Kidney epithelial cell (primary cell): ENCODE measurements around the gene CNTNAP1. TPM values are rescaled to one million over a fixed set of nuclear protein-coding genes. Genes with fewer than 3 reads are reported as not detected.
"Not testable (repeated sequence)": the region's sequence is repeated elsewhere in the genome, so short reads cannot be mapped to it uniquely, and the experiment has no call there.

Experiments
- DNase-seq: peaks from one replicate; pipeline ENCODE4 v3.0.0-alpha.2; 2010; ENCODE audit warnings: low read depth
- H3K27me3 ChIP-seq: 2 replicates; pipeline ENCODE4 v1.6.0; 2011; ENCODE audit warnings: low read length; ENCODE audit not compliant: control insufficient read depth, insufficient read depth
- H3K36me3 ChIP-seq: 2 replicates; pipeline ENCODE4 v1.5.1; 2011; ENCODE audit warnings: low read length; ENCODE audit not compliant: control insufficient read depth, insufficient read depth
- H3K4me3 ChIP-seq: 2 replicates; pipeline ENCODE4 v1.5.1; 2011; ENCODE audit warnings: low read depth, mild to moderate bottlenecking, control low read depth, low read length
- total RNA-seq: library from RNA; depleted of rRNA; stranded (reverse); fragments of >200 nt; gene quantifications from 2 replicates; pipeline ENCODE4 v1.2.3, GENCODE V29; 2015
- TF ChIP-seq, protein P1 (sequence below): IDR thresholded peaks from 2 replicates; pipeline ENCODE4 v1.5.1; 2011; ENCODE audit warnings: mild to moderate bottlenecking, moderate library complexity, low read length, control low read depth, inconsistent platforms; ENCODE audit not compliant: insufficient read depth, poor library complexity, severe bottlenecking

Gene CNTNAP1
- total RNA-seq, 1 donor from 2014 or later, result 5.8 TPM

DNA sequence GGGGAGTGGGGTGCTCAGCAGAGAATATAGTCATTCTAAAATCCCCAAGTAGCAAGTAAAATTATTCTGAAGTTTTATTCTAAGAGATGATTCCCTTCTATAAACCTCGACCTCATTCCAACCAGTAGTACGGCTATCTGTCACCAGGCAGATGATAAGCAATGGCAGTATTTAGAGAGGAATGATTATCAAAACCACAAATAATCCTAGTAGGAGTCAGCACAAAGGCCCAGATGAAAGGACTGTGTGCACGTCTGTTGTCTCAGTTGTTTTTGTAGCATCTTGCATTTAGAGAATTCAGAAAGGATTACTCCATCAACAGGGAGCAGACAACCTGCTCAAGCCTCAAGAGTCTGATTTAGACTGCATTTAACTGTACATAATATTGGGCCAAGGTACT lies 41.3 kb downstream of the CNTNAP1 start:
- TF ChIP-seq, protein P1, sequence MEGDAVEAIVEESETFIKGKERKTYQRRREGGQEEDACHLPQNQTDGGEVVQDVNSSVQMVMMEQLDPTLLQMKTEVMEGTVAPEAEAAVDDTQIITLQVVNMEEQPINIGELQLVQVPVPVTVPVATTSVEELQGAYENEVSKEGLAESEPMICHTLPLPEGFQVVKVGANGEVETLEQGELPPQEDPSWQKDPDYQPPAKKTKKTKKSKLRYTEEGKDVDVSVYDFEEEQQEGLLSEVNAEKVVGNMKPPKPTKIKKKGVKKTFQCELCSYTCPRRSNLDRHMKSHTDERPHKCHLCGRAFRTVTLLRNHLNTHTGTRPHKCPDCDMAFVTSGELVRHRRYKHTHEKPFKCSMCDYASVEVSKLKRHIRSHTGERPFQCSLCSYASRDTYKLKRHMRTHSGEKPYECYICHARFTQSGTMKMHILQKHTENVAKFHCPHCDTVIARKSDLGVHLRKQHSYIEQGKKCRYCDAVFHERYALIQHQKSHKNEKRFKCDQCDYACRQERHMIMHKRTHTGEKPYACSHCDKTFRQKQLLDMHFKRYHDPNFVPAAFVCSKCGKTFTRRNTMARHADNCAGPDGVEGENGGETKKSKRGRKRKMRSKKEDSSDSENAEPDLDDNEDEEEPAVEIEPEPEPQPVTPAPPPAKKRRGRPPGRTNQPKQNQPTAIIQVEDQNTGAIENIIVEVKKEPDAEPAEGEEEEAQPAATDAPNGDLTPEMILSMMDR, result no peak
- no peak overlapping the region for H3K4me3 ChIP-seq
- H3K36me3 ChIP-seq, result peaks cover 2% of the 10 kb centered on the region
- H3K27me3 ChIP-seq, result no peaks in the 10 kb centered on the region
- DNase-seq, result no peak

DNA sequence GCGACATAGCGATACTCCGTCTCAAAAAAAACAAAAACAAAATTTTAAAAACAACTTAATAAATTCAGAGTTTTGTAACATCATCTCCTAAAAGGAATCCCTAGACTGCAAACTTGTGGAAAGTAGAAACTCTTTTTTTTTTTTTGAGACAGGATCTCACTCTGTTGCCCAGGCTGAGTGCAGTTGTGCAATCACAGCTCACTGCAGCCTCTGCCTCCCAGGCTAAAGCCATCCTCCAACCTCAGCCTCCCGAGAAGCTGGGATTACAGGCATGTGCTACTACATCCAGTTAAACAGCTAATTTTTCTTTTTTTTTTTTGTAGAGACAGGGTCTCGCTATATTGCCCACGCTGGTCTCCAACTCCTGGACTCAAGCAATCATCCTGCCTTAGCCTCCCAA lies 42.8 kb downstream of the CNTNAP1 start:
- TF ChIP-seq, protein P1, result no peak
- no peak for DNase-seq
- Histone ChIP-seq H3K36me3 (peaks cover under 1% of the 10 kb centered on the region), H3K4me3 (no peak overlapping the region), H3K27me3 (no peaks in the 10 kb centered on the region)

DNA sequence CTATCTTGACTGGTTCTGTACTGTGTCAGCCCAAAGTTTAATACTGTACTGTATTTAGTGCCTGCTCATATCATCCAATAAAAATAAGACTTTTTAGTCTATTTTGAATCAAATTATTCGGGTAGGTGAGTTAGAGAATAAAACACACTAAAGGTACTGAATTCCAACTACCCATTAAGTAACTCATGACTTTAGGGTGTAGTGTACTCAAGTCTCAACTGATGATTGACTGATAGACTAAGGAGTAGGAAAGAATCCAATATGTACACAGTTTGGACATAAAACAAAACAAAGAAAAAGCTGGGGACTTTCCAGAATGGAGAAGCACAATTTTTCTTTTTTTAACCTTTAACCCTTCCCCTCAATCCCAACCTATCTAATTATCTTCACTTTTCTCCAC lies 58.4 kb downstream of the CNTNAP1 start:
- no peaks in the 10 kb centered on the region for H3K27me3 ChIP-seq
- TF ChIP-seq, protein P1, result no peak
- H3K36me3 ChIP-seq, result no peaks in the 10 kb centered on the region
- DNase-seq, result no peak
- H3K4me3 ChIP-seq, result no peak overlapping the region

DNA sequence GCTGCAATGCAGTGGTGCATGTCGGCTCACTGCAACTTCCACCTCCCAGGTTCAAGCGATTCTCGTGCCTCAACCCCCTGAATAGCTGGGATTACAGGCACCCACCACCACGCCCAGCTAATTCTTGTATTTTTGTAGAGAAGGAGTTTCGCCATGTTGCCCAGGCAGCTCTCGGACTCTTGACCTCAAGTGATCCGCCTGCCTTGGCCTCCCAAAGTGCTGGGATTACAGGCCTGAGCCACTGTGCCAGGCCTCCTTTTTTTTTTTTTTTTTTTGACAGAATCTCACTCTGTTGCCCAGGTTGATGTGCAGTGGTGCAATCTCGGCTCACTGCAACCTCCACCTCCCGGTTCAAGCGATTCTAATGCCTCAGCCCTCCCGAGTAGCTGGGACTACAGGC lies 60.6 kb downstream of the CNTNAP1 start:
- H3K36me3 ChIP-seq, H3K27me3 ChIP-seq: not testable (repeated sequence)

DNA sequence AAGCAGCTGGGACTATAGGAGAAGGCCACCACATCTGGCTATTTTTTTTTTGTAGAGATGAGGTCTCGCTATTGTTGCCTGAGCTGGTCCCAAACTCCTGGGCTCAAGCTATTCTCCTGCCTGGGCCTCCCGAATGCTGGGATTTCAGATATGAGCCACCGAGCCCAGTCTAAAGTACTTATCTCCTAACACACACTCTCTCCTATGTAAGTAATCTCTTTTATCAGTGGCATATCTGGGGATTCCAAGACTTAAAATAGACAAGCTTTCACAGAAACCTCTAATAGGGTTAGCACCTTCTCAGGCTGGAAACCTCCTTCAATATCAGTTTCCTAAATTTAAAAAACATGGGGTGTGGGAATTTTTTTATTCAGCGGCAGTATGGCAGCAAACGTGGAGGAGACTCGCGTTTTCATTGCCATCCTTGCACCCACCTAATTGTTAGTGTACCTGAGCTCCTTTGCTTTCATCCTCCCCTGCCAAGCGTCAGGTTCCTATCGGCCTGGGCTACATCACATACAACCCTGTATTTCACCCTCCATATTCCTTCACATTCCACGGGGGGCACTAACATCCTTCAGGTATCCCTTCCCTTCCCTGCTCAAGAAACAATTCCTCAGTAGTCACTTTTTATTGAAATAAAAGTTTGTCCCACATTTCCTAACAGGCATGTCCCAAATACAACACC lies 61.4 kb downstream of the CNTNAP1 start:
- TF ChIP-seq, protein P1, result peak; percentile 4
- peak overlapping the region; percentile 67 for H3K4me3 ChIP-seq
- H3K36me3 ChIP-seq, result no peaks in the 10 kb centered on the region
- peak; percentile 4 for DNase-seq
- H3K27me3 ChIP-seq, result no peaks in the 10 kb centered on the region

More for the DNA sequence above, 60.6 kb downstream of the CNTNAP1 start:
- not testable (repeated sequence) for DNase-seq, H3K4me3 ChIP-seq

DNA sequence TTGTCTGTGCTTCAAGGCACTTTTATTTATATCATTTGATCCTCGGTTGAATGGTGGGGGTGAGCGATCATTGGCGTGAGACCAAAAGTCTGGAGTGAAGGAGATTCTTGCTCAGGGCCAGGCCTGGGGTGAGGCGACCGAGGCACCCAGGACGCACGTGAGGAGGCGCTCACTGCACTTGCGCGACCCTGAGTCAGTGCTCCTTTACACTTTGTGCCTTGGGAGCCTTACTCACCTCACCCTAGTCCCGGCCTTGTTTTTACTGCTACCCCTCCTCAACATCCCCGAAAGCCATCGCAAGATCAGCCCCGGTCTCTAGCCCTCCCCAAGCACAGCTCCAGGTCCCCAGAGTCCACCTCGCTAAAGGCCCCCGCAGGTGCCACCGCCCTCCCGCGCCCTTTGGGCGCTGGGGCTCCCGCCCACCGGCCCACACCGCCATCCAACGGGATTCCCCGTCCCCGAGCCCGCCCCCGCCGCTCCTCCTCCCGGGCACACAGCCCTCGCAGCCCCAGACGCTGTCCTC lies 62.0 kb downstream of the CNTNAP1 start:
- Histone ChIP-seq H3K4me3 (peak overlapping the region; percentile 67), H3K27me3 (no peaks in the 10 kb centered on the region), H3K36me3 (no peaks in the 10 kb centered on the region)
- DNase-seq, result peak; percentile 28
- TF ChIP-seq, protein P1, result no peak
